Measurements from ENCODE around the gene HMGN2.

GRCh38 chr1:26452459-26453183 is 19.6 kb upstream of the HMGN2 start:
- TF ChIP-seq, protein P1, sequence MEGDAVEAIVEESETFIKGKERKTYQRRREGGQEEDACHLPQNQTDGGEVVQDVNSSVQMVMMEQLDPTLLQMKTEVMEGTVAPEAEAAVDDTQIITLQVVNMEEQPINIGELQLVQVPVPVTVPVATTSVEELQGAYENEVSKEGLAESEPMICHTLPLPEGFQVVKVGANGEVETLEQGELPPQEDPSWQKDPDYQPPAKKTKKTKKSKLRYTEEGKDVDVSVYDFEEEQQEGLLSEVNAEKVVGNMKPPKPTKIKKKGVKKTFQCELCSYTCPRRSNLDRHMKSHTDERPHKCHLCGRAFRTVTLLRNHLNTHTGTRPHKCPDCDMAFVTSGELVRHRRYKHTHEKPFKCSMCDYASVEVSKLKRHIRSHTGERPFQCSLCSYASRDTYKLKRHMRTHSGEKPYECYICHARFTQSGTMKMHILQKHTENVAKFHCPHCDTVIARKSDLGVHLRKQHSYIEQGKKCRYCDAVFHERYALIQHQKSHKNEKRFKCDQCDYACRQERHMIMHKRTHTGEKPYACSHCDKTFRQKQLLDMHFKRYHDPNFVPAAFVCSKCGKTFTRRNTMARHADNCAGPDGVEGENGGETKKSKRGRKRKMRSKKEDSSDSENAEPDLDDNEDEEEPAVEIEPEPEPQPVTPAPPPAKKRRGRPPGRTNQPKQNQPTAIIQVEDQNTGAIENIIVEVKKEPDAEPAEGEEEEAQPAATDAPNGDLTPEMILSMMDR (IDR thresholded peaks at IDR 0.05; ENCODE audit: low read depth, low read length), result no peak
- no peak for TF ChIP-seq EZH2phosphoT487 (IDR thresholded peaks at IDR 0.05; ENCODE audit: low read depth)
